ENCODE data around the gene ATP5MC2. TPM values are rescaled to one million over a fixed set of nuclear protein-coding genes. Genes with fewer than 3 reads are reported as not detected.
"Not testable (repeated sequence)": the region's sequence is repeated elsewhere in the genome, so short reads cannot be mapped to it uniquely, and the experiment has no call there.

ATP5MC2 gene
- total RNA-seq, 4 donors from 2014 or later, result 194 to 295 (median 245) TPM

DNA sequence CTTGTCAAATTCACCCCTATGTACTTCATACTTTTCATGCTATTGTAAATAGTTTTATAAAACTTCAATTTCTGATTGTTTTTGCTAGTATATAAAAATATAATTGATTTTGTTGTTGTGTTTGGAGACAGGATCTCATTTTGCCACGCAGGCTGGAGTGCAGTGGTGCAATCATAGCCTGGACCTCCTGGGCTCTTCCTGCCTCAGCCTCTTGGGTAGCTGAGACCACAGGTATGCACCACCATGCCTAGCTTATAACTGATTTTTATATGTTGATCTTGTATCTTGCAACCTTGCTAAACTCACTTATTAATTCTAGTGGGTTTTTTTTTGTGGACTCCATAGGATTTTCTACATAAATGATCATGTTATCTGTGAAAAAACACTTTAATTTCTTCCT lies 23.5 kb downstream of the ATP5MC2 start:
- no peak for TF ChIP-seq CTCF (IDR thresholded peaks at IDR 0.05)
- DNase-seq (ENCODE audit: low spot score), result no peak
- ATAC-seq (ENCODE audit: low FRiP score), result no peak

DNA sequence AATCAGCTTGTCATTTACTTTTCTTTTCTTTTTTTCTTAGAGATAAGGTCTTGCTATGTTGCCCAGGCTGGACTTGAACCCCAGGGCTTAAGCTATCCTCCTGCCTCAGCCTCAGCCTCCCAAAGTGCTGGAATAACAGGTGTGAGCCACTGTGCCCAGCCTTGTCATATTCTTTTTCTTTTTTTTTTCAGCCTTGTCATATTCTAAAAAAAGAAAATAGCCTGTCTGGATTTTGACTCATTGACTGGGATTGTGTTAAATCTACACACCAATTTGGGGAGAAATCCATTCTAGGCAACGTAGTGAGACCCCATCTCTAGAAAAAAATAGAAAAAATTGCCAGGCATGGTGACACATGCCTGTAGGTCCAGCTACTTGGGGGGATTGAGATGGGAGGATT lies 24.1 kb downstream of the ATP5MC2 start:
- TF ChIP-seq CTCF (IDR thresholded peaks at IDR 0.05), result no peak
- DNase-seq (ENCODE audit: low spot score) (no peak), ATAC-seq (ENCODE audit: low FRiP score) (no peak)

- DNase-seq (ENCODE audit: low spot score); ATAC-seq (ENCODE audit: low FRiP score): not testable (repeated sequence)
Measured at GRCh38 chr12:53646300-53646699, 29.6 kb downstream of the ATP5MC2 start.

DNA sequence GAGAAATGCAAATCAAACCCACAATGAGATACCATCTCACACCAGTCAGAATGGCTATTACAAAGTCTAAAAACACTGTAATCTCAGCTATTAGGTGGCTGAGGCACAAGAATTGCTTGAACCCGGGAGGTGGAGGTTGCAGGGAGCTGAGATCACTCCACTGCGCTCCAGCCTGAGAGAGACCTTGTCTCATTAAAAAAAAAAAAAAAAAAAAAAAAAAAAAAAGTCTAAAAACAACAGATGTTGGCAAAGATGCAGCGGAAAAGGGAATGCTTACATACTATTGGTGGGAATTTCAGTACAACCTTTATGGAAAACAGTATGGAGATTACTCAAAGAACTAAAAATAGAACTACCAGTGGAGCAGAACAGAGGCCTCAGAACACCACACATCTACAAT lies 30.7 kb downstream of the ATP5MC2 start:
- TF ChIP-seq CTCF (IDR thresholded peaks at IDR 0.05), result no peak
- DNase-seq (ENCODE audit: low spot score) (no peak), ATAC-seq (ENCODE audit: low FRiP score) (no peak)

GRCh38 chr12:53644133-53644532 lies 31.8 kb downstream of the ATP5MC2 start:
- no peak for DNase-seq (ENCODE audit: low spot score)
- ATAC-seq (ENCODE audit: low FRiP score), result no peak
- TF ChIP-seq CTCF (IDR thresholded peaks at IDR 0.05), result no peak

DNA sequence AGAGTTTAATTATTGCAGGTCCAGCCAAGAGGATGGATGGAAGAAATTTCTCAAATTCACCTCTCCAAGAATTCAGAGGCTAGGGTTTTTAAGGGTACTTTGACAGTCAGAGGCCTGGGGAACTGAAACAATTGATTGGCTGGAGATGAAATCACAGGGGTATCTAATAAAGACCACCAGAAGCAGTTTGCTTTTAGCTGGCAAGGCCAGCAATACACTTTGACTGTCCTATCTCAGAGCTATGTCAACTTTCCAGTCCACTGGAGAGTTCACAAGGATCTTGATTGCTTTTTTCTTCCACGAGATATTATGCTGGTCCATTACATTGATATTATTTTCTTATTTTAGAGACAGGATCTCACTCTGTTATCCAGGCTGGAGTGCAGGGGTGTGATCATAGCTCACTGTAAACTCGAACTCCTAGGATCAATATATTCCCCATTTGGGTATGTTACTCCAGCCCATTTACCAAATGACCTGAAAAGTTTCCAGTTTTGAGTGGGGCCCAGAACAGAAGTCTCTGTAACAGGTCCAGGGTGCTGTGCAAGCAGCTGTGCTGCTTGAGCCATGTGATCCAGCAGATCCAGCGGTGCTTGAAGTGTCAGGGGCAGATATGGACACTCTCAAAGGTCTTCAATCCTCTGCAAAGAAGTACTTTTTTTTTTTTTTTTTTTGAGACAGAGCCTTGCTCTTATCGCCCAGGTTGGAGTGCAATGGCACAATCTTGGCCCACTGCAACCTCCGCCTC lies 32.5 kb downstream of the ATP5MC2 start:
- no peak for TF ChIP-seq CTCF (IDR thresholded peaks at IDR 0.05)
- ATAC-seq (ENCODE audit: low FRiP score) (no peak), DNase-seq (ENCODE audit: low spot score) (no peak)

DNA sequence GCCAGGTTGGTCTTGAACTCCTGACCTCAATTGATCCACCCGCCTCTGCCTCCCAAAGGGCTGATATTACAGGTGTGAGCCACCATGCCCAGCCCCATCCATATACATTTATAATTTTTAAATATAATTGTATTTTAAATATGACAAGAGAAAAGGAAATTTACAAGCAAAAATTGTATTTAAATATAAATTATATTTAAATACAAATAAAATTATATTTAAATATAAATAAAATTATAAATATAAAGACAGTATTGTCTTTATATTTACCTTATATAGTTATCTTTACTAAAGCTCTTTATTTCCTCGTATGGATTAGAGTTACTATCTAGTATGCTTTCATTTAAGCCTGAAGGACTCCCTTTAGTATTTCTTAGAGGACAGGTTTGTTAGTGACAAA lies 37.8 kb downstream of the ATP5MC2 start:
- no peak for TF ChIP-seq CTCF (IDR thresholded peaks at IDR 0.05)
- DNase-seq (ENCODE audit: low spot score) (no peak), ATAC-seq (ENCODE audit: low FRiP score) (no peak)

Data from omental fat pad (tissue), 4 donors.